DND-41 (cell line): ENCODE data around the gene IAH1.

Experiments
- ATAC-seq: fragments of 200-7000 bp; cut with Tn5 transposase; 3 replicates; pipeline ENCODE4 v1.9.1; 2021; ENCODE audit warnings: low read depth; ENCODE audit not compliant: insufficient read depth
- DNase-seq: peaks from one replicate; pipeline ENCODE4 v3.0.0-alpha.2; 2020
- H2AFZ ChIP-seq: 2 replicates; pipeline ENCODE4 v1.6.0; 2012; ENCODE audit warnings: low read depth, low read length
- H3K27ac ChIP-seq: 2 replicates; pipeline ENCODE4 v1.5.1; 2012; ENCODE audit warnings: low read length, inconsistent platforms
- H3K27me3 ChIP-seq: fragments of 200-600 bp; sonication (generic); 2 replicates; pipeline ENCODE4 v1.6.0; 2012; ENCODE audit warnings: low read length, mild to moderate bottlenecking, inconsistent platforms; ENCODE audit not compliant: insufficient read depth, poor library complexity
- H3K36me3 ChIP-seq: 2 replicates; pipeline ENCODE4 v1.5.1; 2012; ENCODE audit warnings: low read length, inconsistent platforms; ENCODE audit not compliant: insufficient read depth
- H3K4me1 ChIP-seq: 2 replicates; pipeline ENCODE4 v1.5.1; 2012; ENCODE audit warnings: mild to moderate bottlenecking, low read length; ENCODE audit not compliant: insufficient read depth
- H3K4me2 ChIP-seq: 2 replicates; pipeline ENCODE4 v1.6.0; 2012; ENCODE audit warnings: mild to moderate bottlenecking, moderate library complexity, low read length, inconsistent platforms; ENCODE audit not compliant: insufficient read depth
- H3K4me3 ChIP-seq, 2 experiments: fragments of 200-600 bp in 1 of 2; shearing (Covaris generic) in 1 of 2; 2 replicates each; pipeline ENCODE4 v1.5.1; 2012 to 2016; ENCODE audit warnings: inconsistent platforms in 2 of 2, low read length in 2 of 2, mild to moderate bottlenecking in 2 of 2, low read depth in 1 of 2, moderate library complexity in 1 of 2
- H3K79me2 ChIP-seq: 2 replicates; pipeline ENCODE4 v1.6.0; 2012; ENCODE audit warnings: low read length, inconsistent platforms; ENCODE audit not compliant: insufficient read depth
- H3K9ac ChIP-seq: 2 replicates; pipeline ENCODE4 v1.6.0; 2012; ENCODE audit warnings: low read depth, mild to moderate bottlenecking, inconsistent platforms, low read length, moderate library complexity
- H3K9me3 ChIP-seq: 2 replicates; pipeline ENCODE4 v1.5.1; 2012; ENCODE audit warnings: low read length, moderate library complexity, mild to moderate bottlenecking, inconsistent platforms; ENCODE audit not compliant: insufficient read depth, severe bottlenecking
- H4K20me1 ChIP-seq: 2 replicates; pipeline ENCODE4 v1.6.0; 2012; ENCODE audit warnings: low read length; ENCODE audit not compliant: insufficient read depth
- CTCF ChIP-seq: IDR thresholded peaks from 2 replicates; pipeline ENCODE4 v1.5.1; 2012; ENCODE audit warnings: borderline replicate concordance, low read length, moderate library complexity, mild to moderate bottlenecking; ENCODE audit not compliant: poor library complexity, severe bottlenecking; ENCODE audit errors: extremely low read depth
- EZH2 ChIP-seq: IDR thresholded peaks from 3 replicates; pipeline ENCODE4 v1.6.1; 2012; ENCODE audit warnings: borderline replicate concordance, low read depth, mild to moderate bottlenecking, moderate library complexity, low read length, inconsistent platforms; ENCODE audit not compliant: severe bottlenecking

The IAH1 gene

GRCh38 chr2:9473308-9473984, 905 bp upstream of the IAH1 start:
- peaks cover 36% of the 10 kb centered on the region for H3K4me1 ChIP-seq
- no peaks in the 10 kb centered on the region for H4K20me1 ChIP-seq
- H3K4me3 ChIP-seq: peak overlapping the region in 1 of 2 experiments; percentile 63; a peak in 2 of 4 replicates
- H3K9me3 ChIP-seq: no peaks in the 10 kb centered on the region
- H2AFZ ChIP-seq: peak overlapping the region; percentile 94
- no peak for DNase-seq
- no peak for TF ChIP-seq EZH2
- peak; percentile 8 for TF ChIP-seq CTCF
- H3K79me2 ChIP-seq: peaks cover 22% of the 10 kb centered on the region
- peak overlapping the region; percentile 93 for H3K4me2 ChIP-seq
- peaks cover 53% of the 10 kb centered on the region for H3K36me3 ChIP-seq
- no peaks in the 10 kb centered on the region for H3K27me3 ChIP-seq
- peak overlapping the region; percentile 77; the same call in 1 of the 2 replicates for H3K27ac ChIP-seq
- no peak for ATAC-seq
- peak overlapping the region; percentile 87 for H3K9ac ChIP-seq

GRCh38 chr2:9473985-9474360, 378 bp upstream of the IAH1 start:
- H3K27me3 ChIP-seq: no peaks in the 10 kb centered on the region
- H4K20me1 ChIP-seq: no peaks in the 10 kb centered on the region
- no peak for TF ChIP-seq CTCF
- no peak for TF ChIP-seq EZH2
- peak overlapping the region; percentile 87 for H3K9ac ChIP-seq
- ATAC-seq: peak; percentile 59
- H3K27ac ChIP-seq: peak overlapping the region; percentile 77
- no peaks in the 10 kb centered on the region for H3K9me3 ChIP-seq
- H3K4me1 ChIP-seq: peaks cover 36% of the 10 kb centered on the region
- peak overlapping the region; percentile 93 for H3K4me2 ChIP-seq
- peak overlapping the region; percentile 94 for H2AFZ ChIP-seq
- H3K4me3 ChIP-seq: peak overlapping the region; percentile 42 to 63
- DNase-seq: peak; percentile 67
- H3K36me3 ChIP-seq: peaks cover 55% of the 10 kb centered on the region
- peaks cover 22% of the 10 kb centered on the region for H3K79me2 ChIP-seq

GRCh38 chr2:9477914-9478313, 3.6 kb downstream of the IAH1 start:
- no peak for DNase-seq
- H3K27ac ChIP-seq: no peak overlapping the region
- H3K36me3 ChIP-seq: peaks cover 56% of the 10 kb centered on the region
- no peak overlapping the region for H3K9ac ChIP-seq
- no peak for ATAC-seq
- TF ChIP-seq CTCF (no peak), EZH2 (no peak)
- H3K4me3 ChIP-seq: no peak overlapping the region
- no peaks in the 10 kb centered on the region for H3K27me3 ChIP-seq
- no peak overlapping the region for H2AFZ ChIP-seq
- no peaks in the 10 kb centered on the region for H4K20me1 ChIP-seq
- H3K9me3 ChIP-seq: no peaks in the 10 kb centered on the region
- H3K4me2 ChIP-seq: no peak overlapping the region
- peaks cover 36% of the 10 kb centered on the region for H3K4me1 ChIP-seq
- H3K79me2 ChIP-seq: peaks cover 25% of the 10 kb centered on the region

- ATAC-seq (no peak), DNase-seq (no peak)
- H3K9me3 ChIP-seq: no peaks in the 10 kb centered on the region
- no peak overlapping the region for H3K4me3 ChIP-seq
- peaks cover 57% of the 10 kb centered on the region for H3K36me3 ChIP-seq
- peaks cover under 1% of the 10 kb centered on the region; the same call in 1 of the 2 replicates for H4K20me1 ChIP-seq
- no peak for TF ChIP-seq EZH2
- TF ChIP-seq CTCF: no peak
- no peaks in the 10 kb centered on the region for H3K27me3 ChIP-seq
- no peak overlapping the region for H3K9ac ChIP-seq
- no peak overlapping the region for H3K4me2 ChIP-seq
- no peak overlapping the region for H2AFZ ChIP-seq
- H3K79me2 ChIP-seq: peaks cover 25% of the 10 kb centered on the region
- H3K27ac ChIP-seq: no peak overlapping the region
- peaks cover 33% of the 10 kb centered on the region for H3K4me1 ChIP-seq
These were observed 4.2 kb downstream of the IAH1 start for GRCh38 chr2:9478526-9478925.
